Mesodermal cell (in vitro differentiated cells): Measurements from ENCODE around the gene ALG3. TPM values are rescaled to one million over a fixed set of nuclear protein-coding genes. Genes with fewer than 3 reads are reported as not detected.

Experiments
- H3K27ac ChIP-seq: 2 replicates; pipeline ENCODE4 v1.7.0; 2013; ENCODE audit warnings: mild to moderate bottlenecking, low read depth, low read length, moderate library complexity; ENCODE audit not compliant: severe bottlenecking
- H3K36me3 ChIP-seq: 2 replicates; pipeline ENCODE4 v1.7.1; 2013; ENCODE audit warnings: mild to moderate bottlenecking, low read length, moderate library complexity; ENCODE audit not compliant: control insufficient read depth, insufficient read depth
- H3K4me1 ChIP-seq: one replicate; pipeline ENCODE4 v1.7.1; 2013; ENCODE audit warnings: mild to moderate bottlenecking, low read length; ENCODE audit not compliant: insufficient read depth, control insufficient read depth, poor library complexity, severe bottlenecking
- H3K4me3 ChIP-seq: 2 replicates; pipeline ENCODE4 v1.7.0; 2013; ENCODE audit warnings: low read length, control low read depth, mild to moderate bottlenecking; ENCODE audit not compliant: insufficient read depth, poor library complexity, severe bottlenecking; ENCODE audit errors: extremely low read depth
- H3K9me3 ChIP-seq: 2 replicates; pipeline ENCODE4 v1.7.1; 2013; ENCODE audit warnings: mild to moderate bottlenecking, low read length, moderate library complexity; ENCODE audit not compliant: control insufficient read depth
- WGBS, 2 experiments: methylation state at CpG; one replicate each; pipeline ENCODE4 v1.1.5; 2013; ENCODE audit warnings: missing lambda C conversion rate in 2 of 2; ENCODE audit not compliant: insufficient coverage in 2 of 2; 5-methylcytosine and 5-hydroxymethylcytosine counted together
- polyA plus RNA-seq, 2 experiments: library from polyadenylated mRNA; stranded (reverse); fragments of 50-300 nt; gene quantifications; one replicate each; pipeline ENCODE4 v1.2.3, GENCODE V29; 2013

ALG3 gene
- 41.7 TPM for polyA plus RNA-seq (2013, experiment 1 of 2)
- polyA plus RNA-seq (2013, experiment 2 of 2): 31.1 TPM

DNA sequence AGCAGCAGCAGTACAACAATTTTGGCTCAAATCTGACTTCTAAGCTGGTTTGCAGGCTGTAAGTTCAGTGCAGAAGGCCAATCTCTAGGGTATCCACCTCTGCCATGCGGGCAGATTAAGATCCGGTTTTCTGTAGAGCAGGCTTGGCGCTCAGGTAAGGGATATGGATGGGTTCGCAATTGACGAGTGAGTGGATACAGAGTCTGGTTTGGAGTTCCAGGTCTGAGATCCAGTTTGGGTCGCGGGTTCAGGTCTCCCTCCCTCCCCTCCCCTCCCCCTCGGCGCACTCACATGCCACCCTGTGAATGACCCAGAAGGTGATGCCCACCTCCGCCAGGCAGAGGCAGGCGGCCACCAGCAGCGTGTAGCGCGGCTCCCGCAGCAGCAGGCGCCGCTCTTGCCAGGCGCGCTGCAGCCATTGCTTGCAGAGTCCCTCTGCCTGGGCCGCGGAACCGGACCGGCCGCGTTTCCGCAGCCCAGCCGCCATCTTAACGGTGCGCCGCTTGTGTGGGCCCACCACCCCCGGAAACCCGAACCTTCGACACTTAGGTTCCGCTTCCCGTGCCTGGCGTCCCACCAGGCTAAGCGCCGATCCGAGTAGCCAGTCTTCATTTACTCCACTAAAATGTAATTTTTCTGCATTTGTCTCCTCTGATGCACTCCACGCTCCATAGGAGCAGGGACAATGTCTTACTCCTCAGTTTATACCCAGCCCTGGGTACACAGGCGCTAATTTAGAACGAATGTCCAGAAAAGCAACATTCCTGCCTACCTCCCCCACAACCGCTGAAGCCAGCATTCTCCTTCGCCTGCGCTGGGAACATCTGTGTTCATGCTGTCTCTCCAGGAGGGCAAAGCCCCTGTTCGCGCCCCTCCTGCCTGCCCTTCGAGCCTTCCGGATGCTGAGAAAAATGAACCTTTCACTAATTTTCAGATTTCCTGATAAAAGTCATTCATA lies at the start of gene ALG3:
TSS of gene ALG3 (minus strand) at position 509 of the 958 bp plus-strand sequence. CDS start at position 487, 22 bp downstream.
- Histone ChIP-seq H3K4me1 (no peaks in the 10 kb centered on the region), H3K9me3 (no peaks in the 10 kb centered on the region)

GRCh38 chr3:184296616-184297015 lies 47.9 kb upstream of the ALG3 start:
- 75 to 98% methylated on average over 3 to 5 of the region's 7 CpGs for WGBS, 2 experiments
- H3K27ac ChIP-seq: no peak overlapping the region
- peaks cover 16% of the 10 kb centered on the region for H3K36me3 ChIP-seq
- H3K4me3 ChIP-seq: no peak overlapping the region
- H3K9me3 ChIP-seq: no peaks in the 10 kb centered on the region
- peaks cover 11% of the 10 kb centered on the region for H3K4me1 ChIP-seq

More for the DNA sequence above, at the start of gene ALG3:
- H3K36me3 ChIP-seq: peaks cover 17% of the 10 kb centered on the region
- H3K4me3 ChIP-seq: peak within 1 kb of the TSS; percentile 89
- WGBS, 2 experiments: 0% methylated on average over 41 to 45 of the region's 49 CpGs
- peak within 1 kb of the TSS; percentile 97 for H3K27ac ChIP-seq

- WGBS, 2 experiments: 68 to 85% methylated on average over 2 to 3 of the region's 3 CpGs
Observed at GRCh38 chr3:184295771-184296170, 47.0 kb upstream of the ALG3 start.

DNA sequence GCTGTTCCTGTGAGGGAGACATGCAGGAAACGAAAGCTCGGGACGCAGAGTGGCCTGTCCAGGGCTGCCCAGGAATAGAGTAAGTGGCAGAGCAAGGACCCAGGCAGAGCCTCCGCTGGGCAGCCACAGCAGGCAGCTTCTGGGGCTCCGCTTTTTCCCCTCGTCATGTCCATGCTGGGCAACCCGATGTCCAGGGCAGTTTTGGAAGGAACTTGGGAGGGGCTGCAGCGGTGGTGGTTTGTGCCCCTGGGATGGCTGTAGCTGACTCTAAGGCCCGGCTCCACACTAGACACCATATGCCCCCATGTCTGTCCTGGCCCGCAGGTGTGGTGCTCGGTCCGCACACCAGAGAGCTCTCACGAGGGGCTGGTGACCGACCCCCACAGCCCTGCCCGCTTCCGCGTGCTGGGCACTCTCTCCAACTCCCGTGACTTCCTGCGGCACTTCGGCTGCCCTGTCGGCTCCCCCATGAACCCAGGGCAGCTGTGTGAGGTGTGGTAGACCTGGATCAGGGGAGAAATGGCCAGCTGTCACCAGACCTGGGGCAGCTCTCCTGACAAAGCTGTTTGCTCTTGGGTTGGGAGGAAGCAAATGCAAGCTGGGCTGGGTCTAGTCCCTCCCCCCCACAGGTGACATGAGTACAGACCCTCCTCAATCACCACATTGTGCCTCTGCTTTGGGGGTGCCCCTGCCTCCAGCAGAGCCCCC lies 43.1 kb upstream of the ALG3 start:
- Histone ChIP-seq H3K4me1 (no peaks in the 10 kb centered on the region), H3K27ac (no peak overlapping the region), H3K4me3 (no peak overlapping the region), H3K36me3 (no peaks in the 10 kb centered on the region), H3K9me3 (no peaks in the 10 kb centered on the region)
- 93 to 97% methylated on average over 15 to 21 of the region's 21 CpGs for WGBS, 2 experiments

More at GRCh38 chr3:184295771-184296170, 47.0 kb upstream of the ALG3 start:
- no peaks in the 10 kb centered on the region for H3K9me3 ChIP-seq
- H3K4me1 ChIP-seq: peaks cover 4% of the 10 kb centered on the region
- peaks cover 7% of the 10 kb centered on the region for H3K36me3 ChIP-seq
- no peak overlapping the region for H3K4me3 ChIP-seq
- H3K27ac ChIP-seq: no peak overlapping the region

DNA sequence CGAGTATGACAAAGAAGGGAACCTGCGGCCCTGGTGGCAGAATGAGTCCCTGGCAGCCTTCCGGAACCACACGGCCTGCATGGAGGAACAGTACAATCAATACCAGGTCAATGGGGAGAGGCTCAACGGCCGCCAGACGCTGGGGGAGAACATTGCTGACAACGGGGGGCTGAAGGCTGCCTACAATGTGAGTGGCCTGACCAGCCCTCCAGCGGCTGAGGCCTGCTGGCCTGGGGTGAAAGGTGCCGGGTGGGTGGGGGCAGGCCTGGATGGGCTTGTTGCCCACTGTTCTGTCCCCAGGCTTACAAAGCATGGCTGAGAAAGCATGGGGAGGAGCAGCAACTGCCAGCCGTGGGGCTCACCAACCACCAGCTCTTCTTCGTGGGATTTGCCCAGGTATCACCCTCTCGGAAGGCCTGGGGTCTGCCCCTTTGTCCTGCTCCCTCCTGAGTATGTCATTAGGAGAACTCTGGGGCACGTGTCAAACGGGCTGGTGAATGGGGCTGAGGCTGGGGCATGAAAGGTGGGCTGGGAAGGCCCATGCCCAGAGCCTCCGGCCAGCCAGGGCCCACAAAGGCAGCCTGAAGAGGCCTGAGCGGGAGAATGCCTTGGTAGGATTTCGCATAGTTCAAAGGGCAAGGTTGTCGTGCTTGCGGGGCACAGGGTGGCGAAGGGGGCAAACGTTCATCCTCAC lies 42.4 kb upstream of the ALG3 start:
- H3K9me3 ChIP-seq: no peaks in the 10 kb centered on the region
- 87 to 90% methylated on average over 18 to 20 of the region's 22 CpGs for WGBS, 2 experiments
- no peak overlapping the region for H3K4me3 ChIP-seq
- H3K4me1 ChIP-seq: no peaks in the 10 kb centered on the region
- no peak overlapping the region for H3K27ac ChIP-seq
- H3K36me3 ChIP-seq: no peaks in the 10 kb centered on the region

DNA sequence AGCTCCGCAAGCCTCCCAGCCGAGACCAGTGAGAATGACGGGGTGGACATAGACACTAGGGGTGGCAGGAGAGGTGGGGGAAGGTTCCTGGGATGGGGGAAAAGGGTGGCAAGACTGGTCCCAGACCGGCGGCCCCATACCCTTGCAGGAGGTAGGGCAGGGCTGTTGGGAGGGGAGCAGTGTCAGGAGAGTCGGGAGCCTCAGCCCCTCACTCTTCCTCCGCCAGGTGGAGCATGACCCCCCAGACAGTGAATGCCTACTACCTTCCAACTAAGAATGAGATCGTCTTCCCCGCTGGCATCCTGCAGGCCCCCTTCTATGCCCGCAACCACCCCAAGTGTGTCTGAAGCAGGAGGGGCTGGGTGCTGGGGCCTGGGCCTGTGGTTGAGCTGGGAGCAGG lies 41.6 kb upstream of the ALG3 start:
- Histone ChIP-seq H3K27ac (no peak overlapping the region), H3K4me3 (no peak overlapping the region), H3K4me1 (no peaks in the 10 kb centered on the region), H3K9me3 (no peaks in the 10 kb centered on the region), H3K36me3 (no peaks in the 10 kb centered on the region)
- 89% methylated on average over 3 to 9 of the region's 10 CpGs for WGBS, 2 experiments

DNA sequence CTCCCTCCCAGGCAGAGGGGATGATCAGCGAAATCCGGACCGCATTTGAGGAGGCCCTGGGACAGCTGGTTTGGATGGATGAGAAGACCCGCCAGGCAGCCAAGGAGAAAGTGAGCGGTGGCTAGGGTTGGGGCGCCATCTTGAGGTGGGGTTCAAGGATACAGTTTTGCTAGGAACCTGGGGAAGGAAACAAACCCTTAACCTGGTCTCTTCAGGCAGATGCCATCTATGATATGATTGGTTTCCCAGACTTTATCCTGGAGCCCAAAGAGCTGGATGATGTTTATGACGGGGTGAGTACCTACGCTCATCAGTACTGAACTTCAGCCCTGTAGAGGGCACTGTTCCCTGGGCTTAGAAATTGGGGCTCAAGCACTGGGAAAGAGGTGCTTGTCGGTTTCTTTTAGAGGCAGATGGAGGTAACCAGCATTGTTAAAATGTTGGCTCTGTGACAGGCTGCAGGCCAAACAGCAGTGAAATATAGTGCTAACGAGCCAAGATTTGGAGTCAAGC lies 40.7 kb upstream of the ALG3 start:
- H3K9me3 ChIP-seq: no peaks in the 10 kb centered on the region
- H3K36me3 ChIP-seq: no peaks in the 10 kb centered on the region
- WGBS, 2 experiments: 23% methylated on average over 6 to 7 of the region's 10 CpGs
- H3K27ac ChIP-seq: no peak overlapping the region
- no peaks in the 10 kb centered on the region for H3K4me1 ChIP-seq
- no peak overlapping the region for H3K4me3 ChIP-seq

DNA sequence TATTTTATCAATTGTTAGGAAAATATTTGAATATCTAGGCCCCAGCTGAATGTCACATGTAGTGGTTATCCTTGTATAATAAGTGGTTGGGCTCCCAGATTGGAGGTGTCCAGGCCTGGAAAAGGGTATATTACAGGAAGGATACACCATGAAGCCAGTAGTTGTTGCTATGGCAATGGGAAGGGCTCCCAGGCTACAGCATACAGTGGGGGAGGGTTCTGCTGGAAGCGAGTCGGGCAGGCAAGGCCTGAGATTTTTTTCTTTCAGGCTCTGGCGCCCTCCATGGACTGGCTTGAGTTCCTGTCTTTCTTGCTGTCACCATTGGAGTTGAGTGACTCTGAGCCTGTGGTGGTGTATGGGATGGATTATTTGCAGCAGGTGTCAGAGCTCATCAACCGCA lies 35.9 kb upstream of the ALG3 start:
- Histone ChIP-seq H3K4me1 (no peaks in the 10 kb centered on the region), H3K9me3 (no peaks in the 10 kb centered on the region), H3K27ac (no peak overlapping the region), H3K4me3 (no peak overlapping the region), H3K36me3 (no peaks in the 10 kb centered on the region)
- WGBS, 2 experiments: 5 to 12% methylated on average over 4 of the region's 4 CpGs

GRCh38 chr3:184283681-184284080 lies 34.9 kb upstream of the ALG3 start:
- Histone ChIP-seq H3K9me3 (no peaks in the 10 kb centered on the region), H3K4me1 (no peaks in the 10 kb centered on the region), H3K4me3 (no peak overlapping the region), H3K27ac (no peak overlapping the region), H3K36me3 (no peaks in the 10 kb centered on the region)
- WGBS, 2 experiments: 95% methylated on average over 4 to 8 of the region's 8 CpGs

- H3K4me1 ChIP-seq: no peaks in the 10 kb centered on the region
- no peaks in the 10 kb centered on the region for H3K9me3 ChIP-seq
- no peak overlapping the region for H3K27ac ChIP-seq
- WGBS, 2 experiments: 85% methylated on average over 2 of the region's 4 CpGs; no CpG with 5 or more reads in 1 of the 2 experiments
- H3K36me3 ChIP-seq: no peaks in the 10 kb centered on the region
- no peak overlapping the region for H3K4me3 ChIP-seq
Observed at GRCh38 chr3:184282941-184283340, 34.2 kb upstream of the ALG3 start.
